DND-41 (cell line): ENCODE results near the gene NFKB1.

Experiments
- ATAC-seq: fragments of 200-7000 bp; cut with Tn5 transposase; 3 replicates; pipeline ENCODE4 v1.9.1; 2021; ENCODE audit warnings: low read depth; ENCODE audit not compliant: insufficient read depth
- DNase-seq: peaks from one replicate; pipeline ENCODE4 v3.0.0-alpha.2; 2020
- H2AFZ ChIP-seq: 2 replicates; pipeline ENCODE4 v1.6.0; 2012; ENCODE audit warnings: low read depth, low read length
- H3K27ac ChIP-seq: 2 replicates; pipeline ENCODE4 v1.5.1; 2012; ENCODE audit warnings: low read length, inconsistent platforms
- H3K27me3 ChIP-seq: fragments of 200-600 bp; sonication (generic); 2 replicates; pipeline ENCODE4 v1.6.0; 2012; ENCODE audit warnings: low read length, mild to moderate bottlenecking, inconsistent platforms; ENCODE audit not compliant: insufficient read depth, poor library complexity
- H3K36me3 ChIP-seq: 2 replicates; pipeline ENCODE4 v1.5.1; 2012; ENCODE audit warnings: low read length, inconsistent platforms; ENCODE audit not compliant: insufficient read depth
- H3K4me1 ChIP-seq: 2 replicates; pipeline ENCODE4 v1.5.1; 2012; ENCODE audit warnings: mild to moderate bottlenecking, low read length; ENCODE audit not compliant: insufficient read depth
- H3K4me2 ChIP-seq: 2 replicates; pipeline ENCODE4 v1.6.0; 2012; ENCODE audit warnings: mild to moderate bottlenecking, moderate library complexity, low read length, inconsistent platforms; ENCODE audit not compliant: insufficient read depth
- H3K4me3 ChIP-seq, 2 experiments: fragments of 200-600 bp in 1 of 2; shearing (Covaris generic) in 1 of 2; 2 replicates each; pipeline ENCODE4 v1.5.1; 2012 to 2016; ENCODE audit warnings: inconsistent platforms in 2 of 2, low read length in 2 of 2, mild to moderate bottlenecking in 2 of 2, low read depth in 1 of 2, moderate library complexity in 1 of 2
- H3K79me2 ChIP-seq: 2 replicates; pipeline ENCODE4 v1.6.0; 2012; ENCODE audit warnings: low read length, inconsistent platforms; ENCODE audit not compliant: insufficient read depth
- H3K9ac ChIP-seq: 2 replicates; pipeline ENCODE4 v1.6.0; 2012; ENCODE audit warnings: low read depth, mild to moderate bottlenecking, inconsistent platforms, low read length, moderate library complexity
- H3K9me3 ChIP-seq: 2 replicates; pipeline ENCODE4 v1.5.1; 2012; ENCODE audit warnings: low read length, moderate library complexity, mild to moderate bottlenecking, inconsistent platforms; ENCODE audit not compliant: insufficient read depth, severe bottlenecking
- H4K20me1 ChIP-seq: 2 replicates; pipeline ENCODE4 v1.6.0; 2012; ENCODE audit warnings: low read length; ENCODE audit not compliant: insufficient read depth
- EZH2 ChIP-seq: IDR thresholded peaks from 3 replicates; pipeline ENCODE4 v1.6.1; 2012; ENCODE audit warnings: borderline replicate concordance, low read depth, mild to moderate bottlenecking, moderate library complexity, low read length, inconsistent platforms; ENCODE audit not compliant: severe bottlenecking
- TF ChIP-seq, protein P1 (sequence below): IDR thresholded peaks from 2 replicates; pipeline ENCODE4 v1.5.1; 2012; ENCODE audit warnings: borderline replicate concordance, low read length, moderate library complexity, mild to moderate bottlenecking; ENCODE audit not compliant: poor library complexity, severe bottlenecking; ENCODE audit errors: extremely low read depth

The NFKB1 gene

DNA sequence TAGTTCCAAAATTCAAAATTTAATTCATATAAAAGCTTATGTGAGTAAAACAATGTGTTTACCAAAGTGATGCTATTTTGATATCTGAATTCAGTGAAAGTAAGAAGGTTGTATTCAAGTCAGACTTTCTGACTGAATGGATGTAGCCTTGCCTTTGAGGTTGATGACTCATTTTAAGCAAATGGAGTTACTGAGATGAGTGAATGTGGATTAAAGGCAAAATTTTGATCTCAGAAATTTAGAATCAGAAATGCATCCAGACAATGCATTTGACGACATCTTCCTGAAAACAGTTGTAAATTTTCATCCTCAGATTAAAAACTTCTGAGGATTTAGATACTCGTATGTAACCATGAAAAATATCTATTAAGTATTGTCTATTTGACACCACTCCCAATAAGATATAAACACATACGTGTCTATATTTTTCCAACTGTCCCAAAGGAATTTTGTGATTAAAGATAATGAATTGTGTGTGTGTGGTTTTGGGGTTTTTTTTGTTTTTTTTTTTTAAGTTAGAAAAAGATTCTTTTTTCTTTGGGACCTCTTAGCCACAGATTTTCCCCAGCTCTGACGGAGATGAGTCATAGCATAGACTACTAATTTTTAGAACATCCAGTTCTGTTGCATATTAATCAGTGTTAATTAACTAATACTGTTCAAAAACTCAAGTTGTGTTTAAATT is 34.4 kb downstream of the NFKB1 start:
- Histone ChIP-seq H3K27me3 (no peaks in the 10 kb centered on the region), H3K4me3 (no peak overlapping the region), H3K79me2 (no peaks in the 10 kb centered on the region), H3K4me1 (no peaks in the 10 kb centered on the region), H3K4me2 (no peak overlapping the region), H3K9me3 (no peaks in the 10 kb centered on the region), H3K9ac (no peak overlapping the region), H3K27ac (no peak overlapping the region), H3K36me3 (peaks cover 6% of the 10 kb centered on the region; the same call in 1 of the 2 replicates), H4K20me1 (no peaks in the 10 kb centered on the region), H2AFZ (no peak overlapping the region)
- TF ChIP-seq EZH2 = no peak
- TF ChIP-seq, protein P1, sequence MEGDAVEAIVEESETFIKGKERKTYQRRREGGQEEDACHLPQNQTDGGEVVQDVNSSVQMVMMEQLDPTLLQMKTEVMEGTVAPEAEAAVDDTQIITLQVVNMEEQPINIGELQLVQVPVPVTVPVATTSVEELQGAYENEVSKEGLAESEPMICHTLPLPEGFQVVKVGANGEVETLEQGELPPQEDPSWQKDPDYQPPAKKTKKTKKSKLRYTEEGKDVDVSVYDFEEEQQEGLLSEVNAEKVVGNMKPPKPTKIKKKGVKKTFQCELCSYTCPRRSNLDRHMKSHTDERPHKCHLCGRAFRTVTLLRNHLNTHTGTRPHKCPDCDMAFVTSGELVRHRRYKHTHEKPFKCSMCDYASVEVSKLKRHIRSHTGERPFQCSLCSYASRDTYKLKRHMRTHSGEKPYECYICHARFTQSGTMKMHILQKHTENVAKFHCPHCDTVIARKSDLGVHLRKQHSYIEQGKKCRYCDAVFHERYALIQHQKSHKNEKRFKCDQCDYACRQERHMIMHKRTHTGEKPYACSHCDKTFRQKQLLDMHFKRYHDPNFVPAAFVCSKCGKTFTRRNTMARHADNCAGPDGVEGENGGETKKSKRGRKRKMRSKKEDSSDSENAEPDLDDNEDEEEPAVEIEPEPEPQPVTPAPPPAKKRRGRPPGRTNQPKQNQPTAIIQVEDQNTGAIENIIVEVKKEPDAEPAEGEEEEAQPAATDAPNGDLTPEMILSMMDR = no peak
- DNase-seq (no peak), ATAC-seq (peak; percentile 48; the same call in 1 of the 3 replicates)

DNA sequence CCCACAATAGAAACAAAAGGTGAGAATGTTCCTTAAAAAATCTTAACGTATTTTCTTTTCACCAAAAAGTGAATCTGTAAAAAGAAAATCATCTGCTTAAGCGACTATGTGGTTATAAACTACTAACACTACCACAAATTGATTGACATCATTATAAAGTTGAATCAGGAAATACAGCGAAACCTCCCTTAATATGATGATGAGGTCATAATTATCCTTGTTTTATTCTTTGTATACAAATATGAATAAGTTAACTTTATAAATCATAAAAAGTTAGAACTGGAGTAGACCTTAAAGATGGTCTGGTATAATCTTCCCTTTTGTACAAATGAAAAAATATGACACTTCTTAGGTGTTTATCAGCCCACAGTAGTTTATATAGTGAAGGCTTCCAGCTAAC is 35.6 kb downstream of the NFKB1 start:
- no peak for ATAC-seq

DNA sequence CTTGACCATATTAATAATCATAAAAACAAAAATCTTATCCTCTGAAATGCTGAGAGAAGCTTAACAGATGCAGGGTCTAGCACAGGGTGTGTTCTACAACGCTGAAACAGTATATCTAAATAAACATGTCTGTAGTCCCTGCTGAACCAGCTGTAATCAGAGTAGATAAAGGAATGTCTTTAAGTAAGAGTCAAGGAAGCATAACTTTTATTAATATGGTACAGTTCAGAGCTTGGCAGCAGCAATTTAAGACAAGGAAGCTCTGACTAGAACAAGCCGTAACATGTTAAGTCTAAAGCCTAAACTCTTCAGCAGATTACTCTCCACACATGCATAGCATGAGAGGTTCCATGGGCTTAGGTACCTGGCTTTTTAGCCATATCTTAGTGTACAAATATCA is 36.1 kb downstream of the NFKB1 start:
- H3K9ac ChIP-seq = no peak overlapping the region
- H3K9me3 ChIP-seq = no peaks in the 10 kb centered on the region
- no peak overlapping the region for H2AFZ ChIP-seq
- H3K36me3 ChIP-seq = peaks cover 11% of the 10 kb centered on the region; the same call in 1 of the 2 replicates
- no peak overlapping the region for H3K4me3 ChIP-seq
- no peak overlapping the region for H3K27ac ChIP-seq
- no peaks in the 10 kb centered on the region for H3K4me1 ChIP-seq
- no peaks in the 10 kb centered on the region for H4K20me1 ChIP-seq
- no peaks in the 10 kb centered on the region for H3K27me3 ChIP-seq
- TF ChIP-seq, protein P1 = no peak
- TF ChIP-seq EZH2 = no peak
- H3K4me2 ChIP-seq = no peak overlapping the region
- ATAC-seq (no peak), DNase-seq (no peak)
- no peaks in the 10 kb centered on the region for H3K79me2 ChIP-seq

More for the DNA sequence above, 35.6 kb downstream of the NFKB1 start:
- no peak for TF ChIP-seq EZH2
- TF ChIP-seq, protein P1 = no peak
- Histone ChIP-seq H3K9me3 (no peaks in the 10 kb centered on the region), H3K36me3 (peaks cover 10% of the 10 kb centered on the region; the same call in 1 of the 2 replicates), H2AFZ (no peak overlapping the region), H3K27me3 (no peaks in the 10 kb centered on the region), H3K4me2 (no peak overlapping the region), H4K20me1 (no peaks in the 10 kb centered on the region), H3K9ac (no peak overlapping the region), H3K4me1 (no peaks in the 10 kb centered on the region), H3K27ac (no peak overlapping the region), H3K4me3 (no peak overlapping the region), H3K79me2 (no peaks in the 10 kb centered on the region)
- DNase-seq = no peak
